Bronchial epithelial cell (primary cell): ENCODE measurements around the gene ZNF79. TPM values are rescaled to one million over a fixed set of nuclear protein-coding genes. Genes with fewer than 3 reads are reported as not detected.

ENCODE experiments used
- DNase-seq: peaks from one replicate; pipeline ENCODE4 v3.0.0-alpha.2; 2010; ENCODE audit warnings: low read depth
- FAIRE-seq: peaks from 2 replicates; lab custom pipeline; 2011; peaks lifted over from hg19 to GRCh38; lab: Jason Lieb, UNC
- H3K27me3 ChIP-seq: 2 replicates; pipeline ENCODE4 v1.5.1; 2011; ENCODE audit warnings: low read length; ENCODE audit not compliant: control insufficient read depth, insufficient read depth
- H3K36me3 ChIP-seq: 2 replicates; pipeline ENCODE4 v1.5.1; 2011; ENCODE audit warnings: low read length; ENCODE audit not compliant: control insufficient read depth, insufficient read depth
- H3K4me3 ChIP-seq: 2 replicates; pipeline ENCODE4 v1.5.1; 2011; ENCODE audit warnings: mild to moderate bottlenecking, low read depth, low read length, control low read depth
- total RNA-seq: library from RNA; depleted of rRNA; stranded (reverse); fragments of >200 nt; gene quantifications from 2 replicates; pipeline ENCODE4 v1.2.1, GENCODE V29; 2014
- TF ChIP-seq, protein P1 (sequence below): IDR thresholded peaks from 2 replicates; pipeline ENCODE4 v1.5.1; 2011; ENCODE audit warnings: mild to moderate bottlenecking, moderate library complexity, low read length, control low read depth, inconsistent platforms; ENCODE audit not compliant: insufficient read depth, severe bottlenecking

ZNF79 gene
- total RNA-seq, 1 donor from 2014 or later = 14.0 TPM

DNA sequence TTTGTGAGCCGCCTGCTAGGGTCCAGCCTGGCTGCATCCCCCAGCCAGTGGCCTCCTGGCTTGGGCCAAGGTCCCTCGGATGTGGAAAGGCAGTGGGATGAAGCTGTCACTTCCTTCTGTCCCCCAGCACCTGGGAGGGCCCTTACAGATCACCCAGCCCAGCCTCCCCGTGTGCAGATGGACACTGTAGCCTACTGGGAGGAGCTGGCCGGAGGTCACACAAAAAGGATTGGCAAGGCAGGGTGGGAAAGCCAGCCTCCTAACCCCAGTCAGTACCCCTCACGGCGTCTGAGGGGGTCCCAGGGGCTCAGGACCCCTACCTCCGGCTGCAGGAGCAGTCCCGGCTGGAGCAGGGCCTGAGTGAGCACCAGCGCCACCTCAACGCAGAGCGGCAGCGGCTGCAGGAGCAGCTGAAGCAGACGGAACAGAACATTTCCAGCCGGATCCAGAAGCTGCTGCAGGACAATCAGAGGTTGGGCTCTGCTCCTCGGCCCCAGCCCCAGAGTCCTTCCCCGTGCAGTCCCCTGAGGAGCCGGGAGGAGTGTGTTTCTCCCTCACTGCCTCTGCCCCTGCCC lies 55.4 kb downstream of the ZNF79 start:
- H3K4me3 ChIP-seq = no peak overlapping the region
- no peak for FAIRE-seq
- TF ChIP-seq, protein P1, sequence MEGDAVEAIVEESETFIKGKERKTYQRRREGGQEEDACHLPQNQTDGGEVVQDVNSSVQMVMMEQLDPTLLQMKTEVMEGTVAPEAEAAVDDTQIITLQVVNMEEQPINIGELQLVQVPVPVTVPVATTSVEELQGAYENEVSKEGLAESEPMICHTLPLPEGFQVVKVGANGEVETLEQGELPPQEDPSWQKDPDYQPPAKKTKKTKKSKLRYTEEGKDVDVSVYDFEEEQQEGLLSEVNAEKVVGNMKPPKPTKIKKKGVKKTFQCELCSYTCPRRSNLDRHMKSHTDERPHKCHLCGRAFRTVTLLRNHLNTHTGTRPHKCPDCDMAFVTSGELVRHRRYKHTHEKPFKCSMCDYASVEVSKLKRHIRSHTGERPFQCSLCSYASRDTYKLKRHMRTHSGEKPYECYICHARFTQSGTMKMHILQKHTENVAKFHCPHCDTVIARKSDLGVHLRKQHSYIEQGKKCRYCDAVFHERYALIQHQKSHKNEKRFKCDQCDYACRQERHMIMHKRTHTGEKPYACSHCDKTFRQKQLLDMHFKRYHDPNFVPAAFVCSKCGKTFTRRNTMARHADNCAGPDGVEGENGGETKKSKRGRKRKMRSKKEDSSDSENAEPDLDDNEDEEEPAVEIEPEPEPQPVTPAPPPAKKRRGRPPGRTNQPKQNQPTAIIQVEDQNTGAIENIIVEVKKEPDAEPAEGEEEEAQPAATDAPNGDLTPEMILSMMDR = no peak
- no peaks in the 10 kb centered on the region for H3K27me3 ChIP-seq
- no peak for DNase-seq
- peaks cover 16% of the 10 kb centered on the region for H3K36me3 ChIP-seq

DNA sequence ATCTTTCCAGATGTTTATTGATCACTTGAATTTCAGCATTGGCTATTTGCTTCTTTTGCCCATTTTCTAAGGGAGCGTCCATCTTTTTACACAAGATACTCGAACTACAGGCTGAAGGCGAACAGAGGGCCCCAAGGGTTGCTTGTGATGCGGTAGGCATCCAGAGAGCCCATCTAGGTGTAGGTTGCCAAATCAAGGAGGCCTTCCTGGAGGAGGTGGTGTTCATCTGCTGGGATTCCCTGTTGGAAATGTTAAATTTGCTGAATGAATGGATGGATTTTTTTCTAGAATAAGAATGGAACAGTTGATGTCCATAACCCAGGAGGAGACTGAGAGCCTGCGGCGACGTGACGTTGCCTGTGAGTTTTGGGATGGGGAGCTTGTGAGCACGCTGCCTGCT lies 58.5 kb downstream of the ZNF79 start:
- Histone ChIP-seq H3K4me3 (no peak overlapping the region), H3K36me3 (peaks cover 26% of the 10 kb centered on the region), H3K27me3 (no peaks in the 10 kb centered on the region)
- DNase-seq (no peak), FAIRE-seq (no peak)
- TF ChIP-seq, protein P1 = no peak

DNA sequence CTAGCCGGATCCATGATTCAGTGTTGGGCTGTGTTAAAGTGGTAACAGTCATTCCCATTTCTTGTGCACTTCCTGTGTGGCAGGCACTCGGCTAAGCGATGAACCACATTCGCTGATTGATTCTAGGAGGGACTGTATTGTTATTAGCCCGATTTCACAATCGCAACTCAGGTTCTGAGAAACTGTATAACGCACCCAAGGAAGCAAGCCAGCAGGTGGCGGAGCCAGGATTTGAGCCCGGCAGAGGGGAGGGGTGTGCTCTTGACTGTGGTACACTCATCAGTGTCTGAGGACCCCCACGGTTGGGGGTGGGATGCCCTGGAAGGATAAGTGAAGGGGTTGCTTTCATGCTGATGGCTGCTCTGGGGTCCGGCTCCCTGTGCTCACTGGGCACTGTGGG lies 61.8 kb downstream of the ZNF79 start:
- Histone ChIP-seq H3K36me3 (peaks cover 21% of the 10 kb centered on the region), H3K4me3 (no peak overlapping the region), H3K27me3 (no peaks in the 10 kb centered on the region)
- TF ChIP-seq, protein P1 = no peak
- peak; percentile 38 for DNase-seq
- no peak for FAIRE-seq

DNA sequence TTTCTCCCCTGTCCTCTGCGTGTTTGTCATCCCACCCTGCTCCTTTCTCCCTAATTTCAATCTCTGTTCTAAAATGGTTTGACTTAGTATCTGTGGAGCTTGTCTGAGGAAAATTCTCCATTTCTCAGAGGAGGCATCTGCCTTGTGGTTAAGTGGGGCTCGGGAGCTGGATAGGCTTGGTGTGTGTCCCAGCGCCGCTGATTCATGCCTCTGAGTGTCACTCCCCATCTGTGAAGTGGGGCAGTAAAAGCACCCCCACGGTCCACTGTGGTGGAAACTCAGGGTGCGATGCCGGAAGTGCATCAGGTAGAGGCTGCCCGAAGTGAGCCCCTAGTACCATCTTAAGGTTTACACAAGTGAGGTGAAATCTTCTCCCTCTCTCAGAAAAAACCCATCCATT lies 64.8 kb downstream of the ZNF79 start:
- H3K36me3 ChIP-seq = peaks cover 22% of the 10 kb centered on the region
- DNase-seq (no peak), FAIRE-seq (no peak)
- H3K4me3 ChIP-seq = no peak overlapping the region
- TF ChIP-seq, protein P1 = no peak
- no peaks in the 10 kb centered on the region for H3K27me3 ChIP-seq

DNA sequence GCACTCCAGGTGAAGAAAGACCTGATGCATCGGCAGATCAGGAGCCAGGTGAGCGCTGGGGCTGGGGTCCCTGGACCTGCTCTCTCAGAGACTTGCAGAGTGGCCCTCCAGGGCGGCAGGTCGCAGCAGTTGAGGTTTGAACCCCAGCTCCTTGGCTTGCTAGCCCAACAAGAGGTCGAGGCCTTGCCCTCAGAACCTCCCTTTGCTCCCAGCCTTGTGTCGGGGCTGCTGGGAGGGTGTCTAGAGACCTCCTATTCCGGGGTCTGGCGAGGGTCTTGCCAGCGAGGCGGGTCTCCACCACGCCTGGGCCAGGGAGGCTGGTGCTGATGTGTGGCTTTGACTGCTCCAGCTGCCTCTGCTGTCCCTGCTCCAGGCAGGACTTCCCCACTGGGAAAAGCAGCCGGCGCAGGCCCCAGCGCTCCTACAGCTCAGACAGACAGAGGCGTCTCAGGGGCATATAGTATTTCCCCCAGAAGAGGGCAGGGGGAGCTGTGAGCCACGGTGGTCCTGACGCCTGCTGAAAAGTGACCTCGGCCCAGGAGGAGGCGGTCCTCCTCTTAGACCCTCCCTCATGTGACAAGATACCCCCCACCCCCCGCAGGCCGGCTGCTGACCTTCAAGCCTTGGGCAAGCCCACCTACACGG lies 65.4 kb downstream of the ZNF79 start:
- H3K27me3 ChIP-seq = no peaks in the 10 kb centered on the region
- no peak for DNase-seq
- TF ChIP-seq, protein P1 = no peak
- FAIRE-seq = no peak
- H3K4me3 ChIP-seq = no peak overlapping the region
- H3K36me3 ChIP-seq = peaks cover 24% of the 10 kb centered on the region
